Measurements from ENCODE around the gene ELOVL7.

ELOVL7 gene

GRCh38 chr5:60842871-60843385, 1.1 kb downstream of the ELOVL7 start:
- no peaks in the 10 kb centered on the region for H3K36me3 ChIP-seq
- intact Hi-C loops (cut with DNase I; ENCODE audit: low total_unique reads), result no loop called here
- no peak for DNase-seq
- peak overlapping the region; percentile 53 to 64 for H3K4me3 ChIP-seq
- no peak overlapping the region for H3K27ac ChIP-seq
- no peaks in the 10 kb centered on the region for H3K9me3 ChIP-seq
- peaks cover 0 to 19% (median 13%) of the 10 kb centered on the region in 4 donors for H3K4me1 ChIP-seq
- no peak for TF ChIP-seq CTCF (IDR thresholded peaks at IDR 0.05)
- peaks cover 0 to 38% of the 10 kb centered on the region in 2 donors for H3K27me3 ChIP-seq

DNA sequence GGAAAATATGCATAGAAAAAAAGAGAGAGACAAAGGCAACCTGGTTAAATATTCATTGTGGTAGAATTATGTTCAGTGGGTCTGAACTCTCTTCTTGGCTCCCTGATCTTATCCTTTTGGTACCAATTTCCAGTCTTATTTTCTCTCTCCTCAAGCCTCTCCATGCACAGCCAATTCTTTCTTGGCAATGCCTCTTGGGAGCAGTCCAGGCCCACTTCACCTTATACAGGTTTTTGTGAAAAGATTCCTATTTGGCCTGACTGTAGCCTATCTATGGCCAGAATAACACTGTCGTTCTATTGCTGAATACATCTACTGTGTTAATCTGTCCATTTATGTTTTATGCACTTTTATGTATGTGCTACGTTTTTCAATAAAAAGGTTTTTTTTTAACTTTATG, 2.7 kb downstream of the ELOVL7 start:
- no peak overlapping the region for H3K4me3 ChIP-seq
- no peaks in the 10 kb centered on the region for H3K9me3 ChIP-seq
- DNase-seq, result no peak
- H3K4me1 ChIP-seq, result peaks cover 0 to 19% (median 13%) of the 10 kb centered on the region in 4 donors
- intact Hi-C loops (cut with DNase I; ENCODE audit: low total_unique reads), result no loop called here
- no peaks in the 10 kb centered on the region for H3K36me3 ChIP-seq
- peaks cover 0 to 38% of the 10 kb centered on the region in 2 donors for H3K27me3 ChIP-seq
- no peak for TF ChIP-seq CTCF (IDR thresholded peaks at IDR 0.05)
- H3K27ac ChIP-seq, result no peak overlapping the region

GRCh38 chr5:60836131-60836530, 7.9 kb downstream of the ELOVL7 start:
- intact Hi-C loops (cut with DNase I; ENCODE audit: low total_unique reads), result no loop called here
- DNase-seq, result no peak
- no peak for TF ChIP-seq CTCF (IDR thresholded peaks at IDR 0.05)
- H3K9me3 ChIP-seq, result no peaks in the 10 kb centered on the region
- H3K4me3 ChIP-seq, result no peak overlapping the region
- peaks cover 0 to 6% of the 10 kb centered on the region in 2 donors for H3K27me3 ChIP-seq
- H3K36me3 ChIP-seq, result no peaks in the 10 kb centered on the region
- no peaks in the 10 kb centered on the region for H3K4me1 ChIP-seq
- no peak overlapping the region for H3K27ac ChIP-seq

DNA sequence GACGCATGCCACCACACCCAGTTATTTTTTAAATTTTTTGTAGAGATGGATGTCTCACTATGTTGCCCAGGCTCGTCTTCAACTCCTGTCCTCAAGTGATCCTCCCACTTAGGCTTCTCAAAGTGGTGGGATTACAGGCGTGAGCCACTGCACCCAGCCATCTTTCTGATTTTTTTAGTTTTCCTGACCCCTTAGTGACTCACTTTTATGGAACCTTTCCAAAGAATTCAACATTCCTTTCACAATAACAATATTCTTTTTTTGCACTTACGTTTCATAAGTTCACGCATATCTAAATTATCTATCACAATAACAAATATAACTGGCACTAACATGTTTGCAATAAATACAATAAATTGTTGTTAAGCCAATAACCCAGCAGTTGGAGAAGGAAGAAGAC, 8.5 kb downstream of the ELOVL7 start:
- Histone ChIP-seq H3K27me3 (peaks cover 0 to 6% of the 10 kb centered on the region in 2 donors), H3K4me3 (no peak overlapping the region), H3K9me3 (no peaks in the 10 kb centered on the region), H3K4me1 (no peaks in the 10 kb centered on the region), H3K36me3 (no peaks in the 10 kb centered on the region), H3K27ac (no peak overlapping the region)
- intact Hi-C loops (cut with DNase I; ENCODE audit: low total_unique reads), result no loop called here
- no peak for TF ChIP-seq CTCF (IDR thresholded peaks at IDR 0.05)
- no peak for DNase-seq

GRCh38 chr5:60833520-60833919, 10.5 kb downstream of the ELOVL7 start:
- Histone ChIP-seq H3K27ac (no peak overlapping the region), H3K36me3 (no peaks in the 10 kb centered on the region), H3K9me3 (no peaks in the 10 kb centered on the region), H3K4me3 (no peak overlapping the region), H3K27me3 (no peaks in the 10 kb centered on the region), H3K4me1 (no peaks in the 10 kb centered on the region)
- DNase-seq, result no peak
- intact Hi-C loops (cut with DNase I; ENCODE audit: low total_unique reads), result no loop called here
- no peak for TF ChIP-seq CTCF (IDR thresholded peaks at IDR 0.05)

DNA sequence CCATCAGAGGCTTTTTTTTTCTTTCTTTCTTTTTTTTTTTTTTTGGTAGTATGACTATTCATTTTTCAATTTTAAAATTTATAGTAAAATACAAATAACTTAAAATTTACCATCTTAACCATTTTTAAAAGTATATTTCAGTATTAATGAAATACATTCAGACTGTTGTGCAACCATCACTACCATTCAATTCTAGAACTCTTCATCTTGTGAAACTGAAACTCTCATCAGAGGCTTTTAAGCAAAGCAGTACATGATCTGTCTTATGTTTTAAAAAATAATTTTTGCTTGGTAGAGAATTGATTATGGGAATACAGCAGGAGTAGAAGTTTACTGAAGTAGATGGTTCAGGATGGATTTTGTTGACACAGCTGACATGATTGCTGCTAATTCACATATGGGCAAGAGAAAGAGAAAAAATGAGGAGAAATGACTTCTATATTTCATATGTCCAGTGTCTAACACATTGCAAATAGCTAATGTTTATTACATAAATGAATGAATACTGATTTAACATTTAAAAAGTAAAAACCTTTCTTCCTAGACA, 13.4 kb downstream of the ELOVL7 start:
- TF ChIP-seq CTCF (IDR thresholded peaks at IDR 0.05), result no peak
- no peaks in the 10 kb centered on the region for H3K9me3 ChIP-seq
- H3K27me3 ChIP-seq, result no peaks in the 10 kb centered on the region
- H3K36me3 ChIP-seq, result no peaks in the 10 kb centered on the region
- intact Hi-C loops (cut with DNase I; ENCODE audit: low total_unique reads), result no loop called here
- no peak for DNase-seq
- H3K4me3 ChIP-seq, result no peak overlapping the region
- no peaks in the 10 kb centered on the region for H3K4me1 ChIP-seq
- no peak overlapping the region for H3K27ac ChIP-seq

Measured in tibial artery (tissue), 4 donors.